HL-60 (cell line): ENCODE data around the gene JAK1.

Experiments used
- POLR2AphosphoS5 ChIP-seq: IDR thresholded peaks from 2 replicates; pipeline ENCODE4 v1.6.1; 2012; ENCODE audit warnings: low read depth
- SPI1 ChIP-seq: IDR thresholded peaks from 2 replicates; pipeline ENCODE4 v1.6.1; 2012; ENCODE audit warnings: low read depth, mild to moderate bottlenecking, borderline replicate concordance
- TF ChIP-seq, protein P1 (sequence below): IDR thresholded peaks from one replicate; pipeline ENCODE4 v1.5.1; 2011; ENCODE audit warnings: low read length, control low read depth, inconsistent platforms; ENCODE audit not compliant: insufficient read depth
- TF ChIP-seq, protein P2 (sequence below): IDR thresholded peaks from 2 replicates; pipeline ENCODE4 v1.6.1; 2012; ENCODE audit warnings: low read depth; ENCODE audit not compliant: insufficient replicate concordance

DNA sequence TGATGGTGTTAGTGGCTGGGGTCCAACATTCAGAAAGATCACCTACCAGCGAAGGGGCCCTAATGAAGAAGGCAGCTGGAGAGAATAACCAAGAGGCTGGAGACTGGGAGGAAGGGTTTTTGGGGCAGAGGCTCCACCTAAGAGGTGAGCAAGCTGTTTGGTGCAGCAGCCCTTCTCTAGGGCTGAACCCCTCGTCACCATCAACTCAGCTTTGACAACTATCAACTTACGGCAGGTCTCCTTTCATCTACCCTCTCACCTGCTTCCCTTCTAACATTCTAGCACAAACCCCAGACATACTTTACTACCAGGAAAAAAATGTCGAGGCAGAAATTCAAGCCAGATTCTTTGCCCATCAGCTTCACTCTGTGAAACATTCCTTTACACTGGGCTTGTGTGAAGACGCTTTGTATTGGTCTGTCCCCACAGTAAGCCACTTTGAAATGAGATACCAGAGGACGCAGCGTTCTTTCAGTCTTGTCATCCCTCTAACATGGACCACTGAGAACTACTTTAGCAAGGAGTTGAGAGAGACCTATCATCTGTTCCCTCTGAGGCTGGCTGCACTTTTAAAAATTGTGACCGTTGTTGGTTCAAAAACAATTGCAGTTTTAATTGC, 136.8 kb downstream of the JAK1 start:
- TF ChIP-seq, protein P1, sequence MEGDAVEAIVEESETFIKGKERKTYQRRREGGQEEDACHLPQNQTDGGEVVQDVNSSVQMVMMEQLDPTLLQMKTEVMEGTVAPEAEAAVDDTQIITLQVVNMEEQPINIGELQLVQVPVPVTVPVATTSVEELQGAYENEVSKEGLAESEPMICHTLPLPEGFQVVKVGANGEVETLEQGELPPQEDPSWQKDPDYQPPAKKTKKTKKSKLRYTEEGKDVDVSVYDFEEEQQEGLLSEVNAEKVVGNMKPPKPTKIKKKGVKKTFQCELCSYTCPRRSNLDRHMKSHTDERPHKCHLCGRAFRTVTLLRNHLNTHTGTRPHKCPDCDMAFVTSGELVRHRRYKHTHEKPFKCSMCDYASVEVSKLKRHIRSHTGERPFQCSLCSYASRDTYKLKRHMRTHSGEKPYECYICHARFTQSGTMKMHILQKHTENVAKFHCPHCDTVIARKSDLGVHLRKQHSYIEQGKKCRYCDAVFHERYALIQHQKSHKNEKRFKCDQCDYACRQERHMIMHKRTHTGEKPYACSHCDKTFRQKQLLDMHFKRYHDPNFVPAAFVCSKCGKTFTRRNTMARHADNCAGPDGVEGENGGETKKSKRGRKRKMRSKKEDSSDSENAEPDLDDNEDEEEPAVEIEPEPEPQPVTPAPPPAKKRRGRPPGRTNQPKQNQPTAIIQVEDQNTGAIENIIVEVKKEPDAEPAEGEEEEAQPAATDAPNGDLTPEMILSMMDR, result no peak
- TF ChIP-seq POLR2AphosphoS5 (no peak), SPI1 (no peak)
- TF ChIP-seq, protein P2, sequence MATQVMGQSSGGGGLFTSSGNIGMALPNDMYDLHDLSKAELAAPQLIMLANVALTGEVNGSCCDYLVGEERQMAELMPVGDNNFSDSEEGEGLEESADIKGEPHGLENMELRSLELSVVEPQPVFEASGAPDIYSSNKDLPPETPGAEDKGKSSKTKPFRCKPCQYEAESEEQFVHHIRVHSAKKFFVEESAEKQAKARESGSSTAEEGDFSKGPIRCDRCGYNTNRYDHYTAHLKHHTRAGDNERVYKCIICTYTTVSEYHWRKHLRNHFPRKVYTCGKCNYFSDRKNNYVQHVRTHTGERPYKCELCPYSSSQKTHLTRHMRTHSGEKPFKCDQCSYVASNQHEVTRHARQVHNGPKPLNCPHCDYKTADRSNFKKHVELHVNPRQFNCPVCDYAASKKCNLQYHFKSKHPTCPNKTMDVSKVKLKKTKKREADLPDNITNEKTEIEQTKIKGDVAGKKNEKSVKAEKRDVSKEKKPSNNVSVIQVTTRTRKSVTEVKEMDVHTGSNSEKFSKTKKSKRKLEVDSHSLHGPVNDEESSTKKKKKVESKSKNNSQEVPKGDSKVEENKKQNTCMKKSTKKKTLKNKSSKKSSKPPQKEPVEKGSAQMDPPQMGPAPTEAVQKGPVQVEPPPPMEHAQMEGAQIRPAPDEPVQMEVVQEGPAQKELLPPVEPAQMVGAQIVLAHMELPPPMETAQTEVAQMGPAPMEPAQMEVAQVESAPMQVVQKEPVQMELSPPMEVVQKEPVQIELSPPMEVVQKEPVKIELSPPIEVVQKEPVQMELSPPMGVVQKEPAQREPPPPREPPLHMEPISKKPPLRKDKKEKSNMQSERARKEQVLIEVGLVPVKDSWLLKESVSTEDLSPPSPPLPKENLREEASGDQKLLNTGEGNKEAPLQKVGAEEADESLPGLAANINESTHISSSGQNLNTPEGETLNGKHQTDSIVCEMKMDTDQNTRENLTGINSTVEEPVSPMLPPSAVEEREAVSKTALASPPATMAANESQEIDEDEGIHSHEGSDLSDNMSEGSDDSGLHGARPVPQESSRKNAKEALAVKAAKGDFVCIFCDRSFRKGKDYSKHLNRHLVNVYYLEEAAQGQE, result no peak
